ENCODE results near the gene VAT1L. TPM values are rescaled to one million over a fixed set of nuclear protein-coding genes. Genes with fewer than 3 reads are reported as not detected.
A peak's percentile ranks its signal among the peaks of the same experiment; 100 is the strongest.

Gene VAT1L
- polyA plus RNA-seq, 1 of the 3 experiments (the other 2 are of a cell fraction) = 52.5 TPM

DNA sequence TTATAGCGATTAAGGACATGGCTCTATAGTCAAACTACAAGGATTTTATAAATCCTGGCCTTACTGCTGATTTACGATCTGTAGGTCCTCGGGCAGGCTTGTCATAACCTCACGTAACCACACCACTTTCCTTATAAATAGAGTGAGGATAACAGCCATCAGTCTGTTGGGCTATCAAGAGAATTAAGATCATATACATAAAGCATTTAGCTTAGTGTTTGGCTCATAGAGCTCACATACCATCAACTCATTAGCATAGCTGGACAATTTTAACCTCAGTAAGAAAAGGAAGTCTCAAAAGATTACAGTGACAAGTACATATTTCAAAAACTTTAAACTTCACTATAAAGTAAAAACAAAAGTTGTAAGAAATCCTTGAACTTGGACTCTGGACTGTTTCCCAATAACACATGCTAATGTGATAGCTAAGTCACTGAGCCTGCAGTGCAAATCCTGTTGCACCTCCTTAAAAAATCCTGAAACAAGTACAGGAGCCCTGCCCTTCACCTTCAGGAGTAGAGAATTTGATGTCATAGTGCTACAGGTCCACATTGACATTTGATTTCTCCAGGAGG, 213.2 kb downstream of the VAT1L start:
- DNase-seq = no peak
- no peaks in the 10 kb centered on the region for H3F3A ChIP-seq (replicated peaks; ENCODE audit: insufficient read depth)
- ChIA-PET POLR2A (no interaction called here), CTCF (interaction anchor here (0.6 to 4.0 kb wide), 8 partner anchors 8 to 765 kb away, joined by 3 to 28 read pairs (median 6); no protein-coding TSS in a partner anchor)
- no peak overlapping the region for H3K4me3 ChIP-seq (ENCODE audit: low read depth in 2 of 2, low read length in 1 of 2)
- no peaks in the 10 kb centered on the region for H3K36me3 ChIP-seq (replicated peaks in 1 of 2; ENCODE audit: control insufficient read depth in 1 of 2, insufficient read depth in 2 of 2, low read length in 1 of 2)
- no peaks in the 10 kb centered on the region; a peak in 1 of 4 replicates for H3K4me1 ChIP-seq (ENCODE audit: control insufficient read depth in 1 of 2, insufficient read depth in 2 of 2, low read depth in 1 of 2, low read length in 1 of 2)
- H4K20me1 ChIP-seq (ENCODE audit: insufficient read depth) = no peaks in the 10 kb centered on the region
- WGBS (ENCODE audit: low lambda C conversion rate) = 67% methylated on average over 4 of the region's 4 CpGs
- no peaks in the 10 kb centered on the region for H3K79me2 ChIP-seq (ENCODE audit: insufficient read depth)
- TF ChIP-seq, protein P1, sequence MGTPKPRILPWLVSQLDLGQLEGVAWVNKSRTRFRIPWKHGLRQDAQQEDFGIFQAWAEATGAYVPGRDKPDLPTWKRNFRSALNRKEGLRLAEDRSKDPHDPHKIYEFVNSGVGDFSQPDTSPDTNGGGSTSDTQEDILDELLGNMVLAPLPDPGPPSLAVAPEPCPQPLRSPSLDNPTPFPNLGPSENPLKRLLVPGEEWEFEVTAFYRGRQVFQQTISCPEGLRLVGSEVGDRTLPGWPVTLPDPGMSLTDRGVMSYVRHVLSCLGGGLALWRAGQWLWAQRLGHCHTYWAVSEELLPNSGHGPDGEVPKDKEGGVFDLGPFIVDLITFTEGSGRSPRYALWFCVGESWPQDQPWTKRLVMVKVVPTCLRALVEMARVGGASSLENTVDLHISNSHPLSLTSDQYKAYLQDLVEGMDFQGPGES (IDR thresholded peaks at IDR 0.05; ENCODE audit: low read depth, low read length) = no peak
- no peak for TF ChIP-seq MEF2A (IDR thresholded peaks at IDR 0.05; ENCODE audit: borderline replicate concordance, low read depth)
- no peak for TF ChIP-seq MAX (IDR thresholded peaks at IDR 0.05; ENCODE audit: low read depth)
- TF ChIP-seq EP300 (IDR thresholded peaks at IDR 0.05; ENCODE audit: borderline replicate concordance in 1 of 2, low read depth in 1 of 2, low read length in 1 of 2) = no peak
- TF ChIP-seq ELF1 (IDR thresholded peaks at IDR 0.05) = no peak
- no peak for TF ChIP-seq SMC3 (IDR thresholded peaks at IDR 0.05; ENCODE audit: low read depth, low read length)
- no peak for TF ChIP-seq POLR2AphosphoS5 (IDR thresholded peaks at IDR 0.05; ENCODE audit: low read depth, low read length)
- no peak for TF ChIP-seq TCF12 (IDR thresholded peaks at IDR 0.05)
- TF ChIP-seq GATA2 (CRISPR knock-in tag; IDR thresholded peaks at IDR 0.05) = no peak
- TF ChIP-seq CHD2 (IDR thresholded peaks at IDR 0.05; ENCODE audit: low read length, partially characterized antibody) = no peak
- no peak for TF ChIP-seq RCOR1 (IDR thresholded peaks at IDR 0.05; ENCODE audit: low read length)
- TF ChIP-seq FOSL2 (IDR thresholded peaks at IDR 0.05; ENCODE audit: borderline replicate concordance, low read depth) = no peak
- TF ChIP-seq NFIC (IDR thresholded peaks at IDR 0.05; ENCODE audit: borderline replicate concordance) = no peak
- TF ChIP-seq REST (IDR thresholded peaks at IDR 0.05; ENCODE audit: low read depth, low read length) = no peak
- TF ChIP-seq RAD21 (IDR thresholded peaks at IDR 0.05; ENCODE audit: low read length) = no peak
- no peak overlapping the region for H3K9ac ChIP-seq
- no peaks in the 10 kb centered on the region; the same call in 1 of the 2 replicates for H3K9me3 ChIP-seq
- no peak overlapping the region for H3K4me2 ChIP-seq
- H3K27ac ChIP-seq (ENCODE audit: low read depth in 2 of 2, low read length in 1 of 2) = no peak overlapping the region
- no peaks in the 10 kb centered on the region for H3K9me2 ChIP-seq
- H2AFZ ChIP-seq (ENCODE audit: low read depth) = 0 out of 2 replicates have a peak overlapping the region, but pooled peaks have one; percentile 42
- H3K27me3 ChIP-seq (ENCODE audit: insufficient read depth) = no peaks in the 10 kb centered on the region
